Stomach smooth muscle (tissue), 2 donors: ENCODE results near the gene TRMT44.

Experiments
- H3K27ac ChIP-seq: one replicate; pipeline ENCODE4 v1.7.0; 2013; ENCODE audit warnings: mild to moderate bottlenecking, low read length, inconsistent platforms
- H3K27me3 ChIP-seq, 2 donors: one replicate each; pipeline ENCODE4 v1.7.0; 2013; ENCODE audit warnings: low read length in 2 of 2; ENCODE audit not compliant: insufficient read depth in 2 of 2, control insufficient read depth in 1 of 2
- H3K36me3 ChIP-seq, 2 donors: one replicate each; pipeline ENCODE4 v1.7.0; 2013; ENCODE audit warnings: low read length in 2 of 2; ENCODE audit not compliant: control insufficient read depth in 2 of 2, insufficient read depth in 2 of 2
- H3K4me1 ChIP-seq: one replicate; pipeline ENCODE4 v1.7.0; 2013; ENCODE audit warnings: low read length; ENCODE audit not compliant: control insufficient read depth, insufficient read depth
- H3K4me3 ChIP-seq, 2 donors: one replicate each; pipeline ENCODE4 v1.7.0; 2013; ENCODE audit warnings: low read length in 2 of 2
- H3K9ac ChIP-seq, 2 donors: one replicate each; pipeline ENCODE4 v1.7.0; 2013; ENCODE audit warnings: low read length in 2 of 2, mild to moderate bottlenecking in 1 of 2
- H3K9me3 ChIP-seq, 2 donors: one replicate each; pipeline ENCODE4 v1.7.0; 2013; ENCODE audit warnings: low read length in 2 of 2; ENCODE audit not compliant: control insufficient read depth in 2 of 2
- donor health status: healthy.
- donor health status: Pancreatic carcinoma.

TRMT44 gene, protein sequence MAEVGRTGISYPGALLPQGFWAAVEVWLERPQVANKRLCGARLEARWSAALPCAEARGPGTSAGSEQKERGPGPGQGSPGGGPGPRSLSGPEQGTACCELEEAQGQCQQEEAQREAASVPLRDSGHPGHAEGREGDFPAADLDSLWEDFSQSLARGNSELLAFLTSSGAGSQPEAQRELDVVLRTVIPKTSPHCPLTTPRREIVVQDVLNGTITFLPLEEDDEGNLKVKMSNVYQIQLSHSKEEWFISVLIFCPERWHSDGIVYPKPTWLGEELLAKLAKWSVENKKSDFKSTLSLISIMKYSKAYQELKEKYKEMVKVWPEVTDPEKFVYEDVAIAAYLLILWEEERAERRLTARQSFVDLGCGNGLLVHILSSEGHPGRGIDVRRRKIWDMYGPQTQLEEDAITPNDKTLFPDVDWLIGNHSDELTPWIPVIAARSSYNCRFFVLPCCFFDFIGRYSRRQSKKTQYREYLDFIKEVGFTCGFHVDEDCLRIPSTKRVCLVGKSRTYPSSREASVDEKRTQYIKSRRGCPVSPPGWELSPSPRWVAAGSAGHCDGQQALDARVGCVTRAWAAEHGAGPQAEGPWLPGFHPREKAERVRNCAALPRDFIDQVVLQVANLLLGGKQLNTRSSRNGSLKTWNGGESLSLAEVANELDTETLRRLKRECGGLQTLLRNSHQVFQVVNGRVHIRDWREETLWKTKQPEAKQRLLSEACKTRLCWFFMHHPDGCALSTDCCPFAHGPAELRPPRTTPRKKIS

DNA sequence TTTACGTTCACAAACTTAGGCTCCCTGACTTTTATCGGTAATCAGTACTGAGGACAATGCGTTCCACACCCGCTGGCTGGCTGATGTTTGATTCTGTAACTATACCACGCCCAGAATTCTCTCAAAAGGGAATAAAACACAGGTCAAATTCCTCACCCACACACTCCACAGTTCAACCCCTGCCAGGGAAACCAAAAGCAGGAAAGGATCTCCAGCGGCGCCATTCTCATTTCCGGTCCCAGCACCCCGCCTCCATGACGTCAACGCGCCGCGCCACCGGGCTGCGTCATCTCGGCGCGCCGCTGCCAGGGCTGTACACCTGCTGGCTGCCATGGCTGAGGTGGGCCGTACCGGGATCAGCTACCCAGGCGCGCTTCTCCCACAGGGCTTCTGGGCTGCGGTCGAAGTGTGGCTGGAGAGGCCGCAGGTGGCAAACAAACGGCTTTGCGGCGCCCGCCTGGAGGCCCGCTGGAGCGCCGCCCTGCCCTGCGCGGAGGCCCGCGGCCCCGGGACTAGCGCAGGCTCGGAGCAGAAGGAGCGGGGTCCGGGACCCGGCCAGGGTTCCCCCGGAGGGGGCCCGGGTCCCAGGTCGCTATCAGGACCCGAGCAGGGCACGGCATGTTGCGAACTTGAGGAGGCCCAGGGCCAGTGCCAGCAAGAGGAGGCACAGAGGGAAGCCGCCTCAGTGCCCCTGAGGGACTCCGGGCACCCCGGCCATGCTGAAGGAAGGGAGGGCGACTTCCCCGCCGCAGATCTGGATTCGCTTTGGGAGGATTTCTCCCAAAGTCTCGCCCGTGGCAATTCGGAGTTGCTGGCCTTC, at the start of gene TRMT44, which contains the start of gene ACOX3:
Gene TRMT44, plus strand, starts transcription at position 286 of the 820 bp plus-strand sequence. Its CDS starts 46 bp downstream, at position 332.
Gene ACOX3, minus strand, starts transcription at position 232 of the 820 bp plus-strand sequence. CDS start 24,202 bp downstream, outside the sequence.
- no peaks in the 10 kb centered on the region for H3K27me3 ChIP-seq
- H3K4me1 ChIP-seq: peaks cover 46% of the 10 kb centered on the region
- H3K9ac ChIP-seq: peak within 1 kb of the TSS; percentile 96 to 99
- peak within 1 kb of the TSS; percentile 95 to 97 for H3K4me3 ChIP-seq
- H3K9me3 ChIP-seq: no peaks in the 10 kb centered on the region
- H3K27ac ChIP-seq: peak within 1 kb of the TSS; percentile 96
- H3K36me3 ChIP-seq: peaks cover 0 to 2% of the 10 kb centered on the region in 2 donors

DNA sequence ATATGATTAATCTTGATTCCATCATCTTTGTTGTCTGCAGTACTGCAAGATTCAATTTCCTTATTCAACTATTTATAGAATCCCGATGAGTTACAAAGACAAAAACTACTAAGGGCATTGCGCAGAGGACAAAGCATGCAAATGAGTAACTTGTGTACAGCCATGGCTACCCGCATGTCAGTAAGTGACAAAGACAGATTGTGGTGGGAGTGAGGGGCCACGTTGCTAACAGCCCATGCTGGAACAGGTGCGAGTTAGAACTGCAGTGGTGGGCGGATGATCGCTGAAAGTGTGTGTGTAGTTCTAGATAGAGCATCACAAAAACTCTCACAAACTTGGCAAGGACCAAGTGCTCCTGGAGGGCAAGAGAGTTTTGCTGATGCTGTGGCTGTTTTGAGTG, 49.5 kb upstream of the TRMT44 start:
- H3K9me3 ChIP-seq: no peaks in the 10 kb centered on the region
- H3K27me3 ChIP-seq: no peaks in the 10 kb centered on the region
- H3K4me3 ChIP-seq: no peak overlapping the region
- H3K9ac ChIP-seq: peak overlapping the region in 1 of 2 donors; percentile 10
- H3K4me1 ChIP-seq: peaks cover 43% of the 10 kb centered on the region
- H3K36me3 ChIP-seq: peaks cover 33 to 49% of the 10 kb centered on the region in 2 donors
- H3K27ac ChIP-seq: peak overlapping the region; percentile 80

DNA sequence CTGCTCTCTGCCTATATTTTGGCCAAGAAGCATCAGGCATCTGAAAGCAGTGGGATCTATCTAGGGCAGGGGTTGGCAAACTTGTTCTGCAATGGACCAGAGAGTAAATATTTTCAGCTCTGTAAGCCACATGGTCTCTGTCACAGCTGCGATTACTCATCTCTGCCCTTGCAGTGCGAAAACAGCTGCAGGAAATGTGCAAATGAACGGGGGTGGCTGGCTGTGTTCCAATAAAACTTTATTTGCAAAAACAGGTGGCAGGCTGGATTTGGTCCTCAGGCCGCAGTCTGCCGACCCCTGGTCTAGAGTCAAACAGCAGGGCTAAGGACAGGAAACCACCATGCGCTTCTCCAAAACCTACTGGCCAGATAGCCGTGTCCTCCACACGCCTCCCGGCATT, 48.6 kb upstream of the TRMT44 start:
- Histone ChIP-seq H3K4me3 (no peak overlapping the region), H3K27me3 (no peaks in the 10 kb centered on the region), H3K4me1 (peaks cover 43% of the 10 kb centered on the region), H3K9me3 (no peaks in the 10 kb centered on the region), H3K9ac (no peak overlapping the region), H3K27ac (peak overlapping the region; percentile 80), H3K36me3 (peaks cover 30 to 49% of the 10 kb centered on the region in 2 donors)

DNA sequence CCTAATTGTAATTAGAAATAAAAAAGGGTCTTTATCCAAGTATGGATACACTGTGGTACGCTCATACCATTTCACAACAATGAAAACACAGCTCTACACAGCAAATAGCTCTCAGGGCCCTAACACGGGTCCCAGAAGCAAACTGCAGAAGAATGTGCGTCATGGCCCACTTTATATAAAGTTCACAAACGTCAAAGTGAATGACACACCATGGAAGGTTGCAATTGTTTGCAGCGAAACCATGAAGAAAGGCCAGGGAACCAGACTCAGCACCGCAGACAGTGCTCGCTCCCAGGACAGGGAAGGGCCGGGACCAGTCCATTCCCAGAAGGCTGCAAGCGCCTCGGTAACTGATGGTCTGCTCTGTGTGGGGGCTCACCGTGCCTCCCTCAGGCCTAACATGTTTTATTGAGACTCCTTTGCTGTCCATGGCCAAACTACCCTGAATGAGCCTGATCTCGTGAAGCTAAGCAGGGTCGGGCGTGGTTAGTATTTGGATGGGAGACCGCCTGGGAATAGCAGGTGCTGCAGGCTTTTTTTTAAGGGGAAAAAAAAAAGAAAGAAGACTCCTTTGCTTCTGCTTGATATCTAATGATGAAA, 47.9 kb upstream of the TRMT44 start:
- Histone ChIP-seq H3K27ac (peak overlapping the region; percentile 80), H3K4me3 (peak overlapping the region in 1 of 2 donors; percentile 16), H3K9ac (peak overlapping the region in 1 of 2 donors; percentile 30), H3K36me3 (peaks cover 25 to 46% of the 10 kb centered on the region in 2 donors), H3K27me3 (no peaks in the 10 kb centered on the region), H3K4me1 (peaks cover 43% of the 10 kb centered on the region), H3K9me3 (no peaks in the 10 kb centered on the region)

DNA sequence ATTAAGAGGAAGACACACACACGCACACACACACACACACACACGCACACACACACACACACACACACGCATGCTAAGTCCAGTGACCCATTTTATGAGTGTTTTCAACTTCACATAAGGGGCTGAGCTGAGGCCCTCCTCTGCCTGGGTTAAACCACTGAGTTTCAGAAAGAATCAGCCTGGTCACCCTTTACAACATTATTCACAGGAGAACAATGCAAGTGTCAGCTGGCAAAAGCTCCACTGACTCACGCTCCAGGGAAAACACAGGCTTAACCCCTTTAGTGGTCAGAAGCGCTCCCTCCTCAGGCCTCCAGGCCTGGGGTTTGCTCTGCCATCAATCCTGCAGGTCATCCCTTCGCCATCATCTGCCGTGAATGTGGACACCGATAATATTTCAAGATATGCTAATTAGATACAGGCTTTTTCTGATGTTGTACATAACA, 47.0 kb upstream of the TRMT44 start:
- Histone ChIP-seq H3K9ac (no peak overlapping the region), H3K4me1 (peaks cover 43% of the 10 kb centered on the region), H3K27me3 (no peaks in the 10 kb centered on the region), H3K4me3 (peak overlapping the region in 1 of 2 donors; percentile 49), H3K9me3 (no peaks in the 10 kb centered on the region), H3K36me3 (peaks cover 22 to 42% of the 10 kb centered on the region in 2 donors), H3K27ac (peak overlapping the region; percentile 80)

DNA sequence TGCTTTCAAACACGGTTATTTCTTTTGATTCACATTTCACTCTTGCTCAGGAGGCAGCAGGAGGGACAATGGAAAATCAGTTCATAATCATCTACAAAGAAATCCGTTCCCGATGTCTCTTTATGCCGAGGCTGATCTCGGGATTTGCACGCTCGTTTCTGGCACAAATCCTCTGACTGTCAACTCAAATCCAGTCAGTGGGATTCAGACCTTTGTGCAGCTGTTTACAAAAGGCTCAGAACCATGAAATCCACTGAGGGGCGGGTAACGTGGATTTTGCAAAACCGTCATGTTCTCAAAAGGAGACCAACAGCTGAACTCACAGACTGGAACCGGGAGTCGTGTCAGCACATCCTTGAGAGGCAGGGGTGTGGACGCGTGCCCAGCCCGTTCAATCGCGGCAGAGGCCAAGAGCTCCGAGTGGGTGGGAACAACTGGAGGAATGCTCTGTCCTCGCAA, 46.5 kb upstream of the TRMT44 start:
- peaks cover 22 to 42% of the 10 kb centered on the region in 2 donors for H3K36me3 ChIP-seq
- peaks cover 43% of the 10 kb centered on the region for H3K4me1 ChIP-seq
- no peaks in the 10 kb centered on the region for H3K27me3 ChIP-seq
- H3K4me3 ChIP-seq: peak overlapping the region; percentile 26 to 49
- peak overlapping the region; percentile 80 for H3K27ac ChIP-seq
- no peak overlapping the region for H3K9ac ChIP-seq
- H3K9me3 ChIP-seq: no peaks in the 10 kb centered on the region

DNA sequence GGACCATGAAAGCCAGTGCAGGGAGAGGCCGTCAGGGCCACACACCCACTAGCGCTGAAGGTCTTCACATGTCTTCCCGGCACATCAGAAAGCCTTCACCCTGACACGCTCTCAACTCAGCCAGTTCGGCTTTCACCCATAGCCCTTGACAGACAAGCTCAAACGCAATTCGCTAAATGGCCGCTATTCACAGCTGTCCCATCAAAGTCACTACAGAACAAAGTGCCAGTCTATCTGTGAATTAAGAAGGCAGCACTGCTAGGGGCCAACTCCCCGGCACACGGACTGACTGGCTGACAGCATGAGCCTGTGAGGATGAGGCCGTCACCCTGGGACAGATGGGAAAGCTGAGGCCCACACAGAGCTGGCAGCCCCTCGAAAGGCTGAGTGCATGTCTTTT, 45.8 kb upstream of the TRMT44 start:
- no peaks in the 10 kb centered on the region for H3K9me3 ChIP-seq
- H3K36me3 ChIP-seq: peaks cover 21 to 40% of the 10 kb centered on the region in 2 donors
- peak overlapping the region; percentile 80 for H3K27ac ChIP-seq
- peak overlapping the region in 1 of 2 donors; percentile 1 for H3K9ac ChIP-seq
- no peaks in the 10 kb centered on the region for H3K27me3 ChIP-seq
- peaks cover 43% of the 10 kb centered on the region for H3K4me1 ChIP-seq
- H3K4me3 ChIP-seq: no peak overlapping the region

DNA sequence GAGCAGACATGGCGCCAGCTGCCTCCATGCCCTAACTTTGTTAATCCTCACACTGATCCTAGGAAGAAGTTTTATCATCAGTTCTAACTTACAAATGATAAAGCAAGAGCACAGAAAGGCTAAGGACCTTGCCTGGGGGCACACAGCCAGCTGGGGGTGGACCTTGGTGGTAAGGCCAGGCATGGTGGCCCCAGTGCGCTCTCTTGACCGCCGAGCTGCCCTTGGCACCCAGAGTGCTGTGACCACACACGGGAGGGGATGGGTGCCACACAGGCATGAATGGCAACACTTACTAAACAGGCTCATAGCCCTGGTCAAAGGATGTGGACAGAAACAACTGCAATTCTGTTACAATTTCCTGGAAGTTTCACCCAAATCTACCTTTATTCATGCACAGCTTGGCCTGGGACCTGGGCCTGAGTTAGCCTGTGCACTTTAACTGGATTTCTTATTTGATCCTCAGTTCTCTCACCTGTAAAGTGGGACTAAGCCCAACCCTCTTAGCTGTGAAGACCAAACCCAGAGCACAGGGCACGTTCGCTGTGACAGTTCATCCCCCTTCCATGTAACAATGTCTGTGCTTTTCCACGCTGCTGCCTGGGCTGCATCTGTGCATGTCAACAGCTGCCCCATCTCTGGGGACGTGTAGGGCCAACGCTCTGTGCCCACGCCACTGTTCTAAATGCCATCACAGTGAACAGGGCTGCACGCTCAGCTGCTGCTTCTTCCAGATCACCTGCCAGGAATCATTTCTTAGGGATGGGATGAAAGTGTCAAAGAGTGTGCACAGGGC, 44.9 kb upstream of the TRMT44 start:
- H3K27ac ChIP-seq: no peak overlapping the region
- no peaks in the 10 kb centered on the region for H3K27me3 ChIP-seq
- H3K9ac ChIP-seq: no peak overlapping the region
- H3K36me3 ChIP-seq: peaks cover 15 to 36% of the 10 kb centered on the region in 2 donors
- no peak overlapping the region for H3K4me3 ChIP-seq
- peaks cover 41% of the 10 kb centered on the region for H3K4me1 ChIP-seq
- H3K9me3 ChIP-seq: no peaks in the 10 kb centered on the region

DNA sequence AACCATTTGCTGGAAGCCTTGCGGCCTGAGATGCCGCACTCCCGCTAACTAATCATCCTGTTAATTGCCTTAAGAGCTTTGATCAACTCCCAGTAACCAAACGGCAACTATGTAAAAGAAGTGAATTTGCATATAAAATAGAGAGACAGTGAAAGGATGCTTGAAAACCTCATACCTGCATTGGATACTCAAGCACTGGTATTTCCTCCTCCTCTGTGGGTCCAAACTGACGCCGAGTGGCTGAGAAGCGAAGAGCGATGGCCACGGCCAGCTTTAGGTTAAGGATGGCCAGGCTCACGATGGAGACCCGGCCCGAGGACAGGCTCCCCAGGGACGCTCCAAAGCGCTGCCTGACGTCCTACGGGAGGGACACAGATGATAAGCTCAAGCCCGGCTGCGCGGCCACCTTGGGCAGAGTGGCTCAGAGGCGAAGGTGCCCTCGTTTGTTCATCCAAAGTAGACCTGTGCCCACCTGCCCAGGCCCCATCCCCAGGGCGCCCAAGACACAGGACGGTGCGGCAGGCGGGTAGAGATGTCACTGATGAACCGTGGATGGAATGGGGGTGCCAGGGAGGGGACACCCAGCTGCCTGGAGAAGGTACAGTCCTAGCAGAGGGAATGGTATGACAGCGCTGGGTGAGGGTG, 43.7 kb upstream of the TRMT44 start:
- H3K4me3 ChIP-seq: no peak overlapping the region
- H3K27ac ChIP-seq: no peak overlapping the region
- H3K9me3 ChIP-seq: no peaks in the 10 kb centered on the region
- H3K36me3 ChIP-seq: peaks cover 15 to 34% of the 10 kb centered on the region in 2 donors
- peaks cover 35% of the 10 kb centered on the region for H3K4me1 ChIP-seq
- no peaks in the 10 kb centered on the region for H3K27me3 ChIP-seq
- H3K9ac ChIP-seq: no peak overlapping the region
